NCI-H1092 (cell line): ENCODE measurements around the gene PACS1.
"Not testable (repeated sequence)": the region's sequence is repeated elsewhere in the genome, so short reads cannot be mapped to it uniquely, and the experiment has no call there.

Experiments
- DNase-seq: peaks from one replicate; lab custom pipeline; 2025; lab: John Stamatoyannopoulos, UW

Gene PACS1

DNA sequence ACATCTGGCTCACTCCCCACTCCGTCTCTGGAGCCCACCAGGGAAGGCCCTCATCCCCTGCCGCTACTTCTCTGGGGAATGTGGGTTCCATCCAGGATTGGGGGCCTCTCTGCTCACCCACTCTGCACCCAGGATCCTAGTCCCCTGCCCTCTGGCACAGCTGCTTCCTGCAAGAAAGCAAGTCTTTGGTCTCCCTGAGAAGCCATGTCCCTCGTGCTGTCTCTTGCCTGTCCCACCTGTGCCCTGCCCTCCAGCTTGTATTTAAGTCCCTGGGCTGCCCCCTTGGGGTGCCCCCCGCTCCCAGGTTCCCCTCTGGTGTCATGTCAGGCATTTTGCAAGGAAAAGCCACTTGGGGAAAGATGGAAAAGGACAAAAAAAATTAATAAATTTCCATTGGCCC lies 207.0 kb downstream of the PACS1 start:
- not testable (repeated sequence) for DNase-seq

DNA sequence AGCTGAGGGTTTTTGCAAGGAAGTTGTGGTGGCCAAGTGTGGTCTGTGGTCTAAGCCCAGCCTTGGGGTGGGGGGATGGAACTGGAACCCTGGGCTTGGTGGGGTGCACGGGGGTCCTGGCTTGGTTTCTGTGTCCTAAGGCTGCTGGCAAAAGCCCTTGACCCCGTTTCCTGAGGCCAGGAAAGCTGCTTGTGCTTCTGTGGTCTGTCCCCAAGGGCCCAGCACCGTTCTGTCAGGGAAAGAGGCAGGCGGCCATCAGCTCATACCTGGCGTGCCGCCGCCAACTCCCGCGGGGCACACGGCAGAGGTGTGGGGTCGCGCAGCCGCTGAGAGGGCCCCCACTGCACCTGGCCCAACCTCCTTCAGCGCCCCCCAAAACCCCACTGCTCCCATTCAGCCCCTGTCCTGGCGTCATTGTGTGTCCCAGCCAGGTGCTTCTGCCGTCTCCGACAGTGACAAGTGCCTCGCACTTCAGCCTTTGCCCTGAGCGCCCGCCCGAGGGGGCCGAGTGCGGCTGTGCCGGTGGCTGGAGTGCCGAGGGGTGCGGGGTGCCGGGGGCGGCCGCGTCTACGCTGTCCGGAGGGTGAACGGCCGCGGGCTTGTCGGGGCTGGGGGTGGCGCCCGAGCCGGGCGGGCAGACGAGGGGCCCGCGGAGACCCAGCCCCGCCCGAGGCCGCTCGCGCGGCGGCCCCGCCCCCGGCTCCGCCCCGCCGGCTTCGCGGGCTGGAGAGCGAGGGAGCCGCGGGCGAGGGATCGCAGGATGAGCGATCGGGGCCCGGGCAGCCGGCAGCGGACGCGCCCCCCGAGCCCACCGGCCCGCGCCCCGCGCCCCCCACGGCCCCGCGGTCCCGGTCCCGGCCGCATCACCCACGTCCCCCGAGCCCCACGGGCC lies 207.6 kb downstream of the PACS1 start, which contains the start of gene CNIH2:
CNIH2 (plus strand) TSS at position 705 of the 892 bp plus-strand sequence. CDS start 282 bp downstream, outside the sequence.
- peak; percentile 33 for DNase-seq

GRCh38 chr11:66278363-66279091 lies 208.5 kb downstream of the PACS1 start:
- no peak for DNase-seq

- no peak for DNase-seq
Observed at GRCh38 chr11:66279092-66279734, 209.1 kb downstream of the PACS1 start.

- peak; percentile 24 for DNase-seq
Observed at GRCh38 chr11:66280428-66280827, 210.4 kb downstream of the PACS1 start.

- no peak for DNase-seq
Observed at GRCh38 chr11:66281001-66281400, 210.9 kb downstream of the PACS1 start.

DNA sequence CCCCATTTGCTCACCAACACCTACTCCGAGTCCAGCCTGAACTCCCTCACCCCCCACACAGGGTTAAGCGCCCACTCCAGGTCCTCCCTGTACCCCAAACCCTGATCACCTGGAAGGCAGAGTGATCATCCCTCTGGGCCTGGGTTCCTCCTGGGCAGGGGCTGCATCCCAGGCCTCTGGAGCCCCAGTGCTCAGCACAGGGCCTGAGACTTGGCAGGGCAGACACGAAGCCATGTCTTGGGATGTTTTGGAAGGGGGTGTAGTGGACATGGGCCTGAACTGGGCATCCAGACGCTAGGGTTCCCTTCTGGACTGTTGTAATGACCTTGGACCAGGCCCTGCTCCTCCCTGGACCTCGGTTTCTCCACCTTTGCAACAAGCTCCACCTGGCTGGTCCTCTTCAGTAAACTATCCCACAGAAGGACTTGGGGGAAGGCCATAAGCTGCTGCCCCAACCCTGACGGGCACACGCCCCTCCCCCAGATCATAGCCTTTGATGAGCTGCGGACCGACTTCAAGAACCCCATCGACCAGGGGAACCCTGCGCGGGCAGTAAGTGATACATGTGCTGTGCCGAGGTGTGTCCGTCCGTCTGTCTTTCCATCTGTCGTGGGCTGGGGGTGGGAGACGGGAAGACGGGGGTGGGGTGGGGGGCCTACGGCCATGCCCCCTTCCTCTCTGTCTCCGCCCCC lies 211.8 kb downstream of the PACS1 start:
- DNase-seq = no peak

DNA sequence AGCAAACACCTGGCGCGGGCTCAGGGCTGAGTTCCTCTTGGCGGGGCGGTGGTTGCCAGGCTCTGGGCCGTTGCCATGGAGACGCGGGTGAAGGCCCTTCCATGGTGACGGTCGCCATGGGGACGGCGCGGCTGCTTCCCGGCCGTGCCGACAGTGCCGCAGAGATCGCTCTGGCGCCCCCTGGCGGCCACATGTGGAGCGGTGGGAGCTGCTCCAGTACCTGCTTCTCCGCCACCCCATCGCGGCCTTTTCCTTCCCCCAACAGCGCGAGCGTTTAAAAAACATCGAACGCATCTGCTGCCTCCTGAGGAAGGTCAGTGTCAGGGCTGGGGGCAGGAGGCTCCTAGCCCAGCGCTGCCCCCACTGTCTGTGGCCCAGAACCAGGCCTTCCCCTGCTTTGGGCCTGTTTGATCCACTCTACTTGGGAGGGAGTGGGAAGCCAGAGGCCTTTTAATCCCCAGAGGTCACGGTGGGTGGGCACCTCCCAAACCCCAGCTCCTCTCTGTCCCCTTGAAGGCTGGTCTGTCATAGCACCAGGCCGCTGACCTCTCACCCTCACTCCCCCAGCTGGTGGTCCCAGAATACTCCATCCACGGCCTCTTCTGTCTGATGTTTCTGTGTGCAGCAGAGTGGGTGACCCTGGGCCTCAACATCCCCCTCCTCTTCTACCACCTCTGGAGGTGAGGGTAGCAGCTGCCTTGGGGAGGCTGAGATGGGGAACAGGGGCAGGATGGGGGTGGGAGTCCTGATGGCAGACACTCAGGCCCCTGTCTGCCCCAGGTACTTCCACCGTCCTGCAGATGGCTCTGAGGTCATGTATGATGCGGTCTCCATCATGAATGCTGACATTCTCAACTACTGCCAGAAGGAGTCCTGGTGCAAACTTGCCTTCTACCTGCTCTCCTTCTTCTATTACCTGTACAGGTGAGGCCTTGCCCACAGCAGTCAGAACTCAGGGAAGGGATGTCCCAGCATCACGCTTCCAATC lies 212.7 kb downstream of the PACS1 start:
- DNase-seq = peak; percentile 98

DNA sequence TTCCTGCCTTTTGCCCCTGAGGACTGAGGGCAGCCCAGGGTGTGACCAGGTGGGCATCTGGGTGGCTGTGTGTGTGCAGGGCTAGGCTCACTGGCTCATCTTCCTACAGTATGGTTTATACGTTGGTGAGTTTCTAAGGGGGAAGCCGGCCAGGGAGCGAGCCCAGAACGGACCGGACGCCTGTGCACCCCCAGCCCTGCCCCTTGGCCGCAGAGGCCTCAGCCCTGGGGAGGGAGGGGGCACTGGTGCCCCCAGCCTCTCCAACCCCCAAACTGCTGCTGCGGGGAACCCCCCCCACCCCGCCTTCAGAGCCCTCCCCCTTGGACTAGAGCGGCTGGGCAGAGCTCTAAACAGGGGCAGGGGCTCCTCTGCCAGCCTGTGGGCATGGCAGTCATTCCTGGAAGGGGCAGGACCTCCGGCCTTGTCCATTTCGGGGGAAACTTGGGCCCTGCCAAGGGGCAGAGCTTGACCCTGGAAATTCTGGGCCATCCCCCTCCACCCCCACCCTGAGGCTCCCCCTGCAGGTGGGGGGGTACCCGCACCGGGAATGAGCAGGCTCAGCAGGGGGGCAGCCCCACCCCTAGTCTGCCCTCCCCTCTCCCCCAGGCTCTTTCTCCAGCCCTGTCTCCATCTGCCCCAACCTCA lies 213.5 kb downstream of the PACS1 start:
- DNase-seq = no peak

- no peak for DNase-seq
Observed at GRCh38 chr11:66284526-66285078, 214.5 kb downstream of the PACS1 start.

- DNase-seq = no peak
Observed at GRCh38 chr11:66285250-66285947, 215.3 kb downstream of the PACS1 start.

DNA sequence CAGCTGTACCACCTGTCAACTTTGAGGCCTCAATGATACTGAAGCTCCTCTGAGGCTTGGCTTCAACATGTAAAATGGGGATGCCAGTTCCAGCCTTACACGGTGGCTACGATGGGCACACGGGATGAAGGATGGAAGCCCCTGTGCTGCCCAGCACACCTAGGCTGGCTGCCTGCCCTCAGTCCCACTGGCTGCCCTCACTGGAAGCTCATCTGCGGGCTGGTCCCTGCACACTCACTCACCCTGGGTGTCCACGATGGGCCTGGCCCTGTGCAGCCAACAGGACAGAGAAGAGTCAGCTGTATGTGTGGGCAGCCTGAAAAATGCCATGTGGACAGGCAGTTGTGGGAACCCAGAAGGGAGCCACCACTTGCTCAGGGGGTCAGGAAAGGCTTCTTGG lies 216.6 kb downstream of the PACS1 start:
- DNase-seq = no peak

- no peak for DNase-seq
Observed at GRCh38 chr11:66287211-66287888, 217.3 kb downstream of the PACS1 start.

GRCh38 chr11:66287889-66288670 lies 218.0 kb downstream of the PACS1 start:
- no peak for DNase-seq

DNA sequence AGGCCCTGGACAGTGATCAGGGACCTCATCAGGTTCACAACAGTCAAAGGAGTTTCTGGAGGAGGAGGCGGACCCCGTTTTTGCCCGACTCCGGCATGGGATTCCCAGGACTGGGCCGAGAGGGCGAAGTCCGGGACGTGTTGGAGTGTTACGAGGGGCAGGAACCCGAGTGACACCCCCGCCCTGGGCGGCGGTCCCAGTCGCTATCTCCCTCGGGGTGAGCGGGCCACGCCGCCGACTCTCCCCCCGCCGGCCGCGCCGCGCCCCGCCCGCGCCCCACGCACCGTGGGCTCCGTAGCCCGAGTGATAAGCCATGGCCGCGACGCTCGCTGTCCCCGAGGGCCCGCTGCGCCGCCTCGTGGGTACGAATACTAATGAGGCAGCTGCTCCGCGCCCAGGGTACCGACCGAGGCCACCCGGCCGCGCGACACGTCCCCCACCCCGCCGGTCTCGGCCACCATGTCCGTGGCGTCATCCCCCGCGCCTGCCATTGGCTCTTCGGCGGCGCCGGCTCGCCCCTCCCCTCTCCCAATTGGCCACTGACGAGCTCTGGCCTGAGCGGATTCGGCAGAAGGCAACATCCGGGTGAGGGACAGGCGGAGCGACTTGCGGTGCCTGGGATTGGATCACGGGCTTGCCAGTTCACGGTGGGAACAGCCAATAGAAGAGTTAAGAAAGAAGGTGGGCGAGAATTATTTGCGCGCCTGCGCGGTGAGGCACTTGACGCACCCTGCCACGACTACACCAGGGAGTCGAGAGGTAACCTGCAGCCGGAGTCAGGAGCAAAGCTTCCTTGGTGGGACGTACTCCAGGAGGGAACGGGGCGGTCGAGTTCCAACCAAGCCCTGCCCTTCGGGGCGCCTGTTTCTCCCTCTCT lies 218.8 kb downstream of the PACS1 start, which contains the start of gene YIF1A:
YIF1A (minus strand) TSS at position 473 of the 877 bp plus-strand sequence; CDS start at position 315, 158 bp downstream.
- DNase-seq = peak; percentile 100

- no peak for DNase-seq
Observed at GRCh38 chr11:66289548-66290329, 219.7 kb downstream of the PACS1 start.
